Ishikawa (cell line): ENCODE measurements around the gene AGAP1.

ENCODE experiments used
- CREB1 ChIP-seq: IDR thresholded peaks from 2 replicates; pipeline ENCODE4 v1.6.1; 2012; ENCODE audit warnings: low read depth
- EGR1 ChIP-seq: IDR thresholded peaks from 2 replicates; pipeline ENCODE4 v1.6.1; 2012
- EP300 ChIP-seq: IDR thresholded peaks from 2 replicates; pipeline ENCODE4 v1.6.1; 2012; ENCODE audit warnings: borderline replicate concordance
- MAX ChIP-seq: IDR thresholded peaks from 2 replicates; pipeline ENCODE4 v1.6.1; 2012
- RAD21 ChIP-seq: IDR thresholded peaks from 2 replicates; pipeline ENCODE4 v1.6.1; 2012; ENCODE audit warnings: low read depth
- TAF1 ChIP-seq: IDR thresholded peaks from 2 replicates; pipeline ENCODE4 v1.6.1; 2012; ENCODE audit warnings: low read depth, mild to moderate bottlenecking
- TEAD4 ChIP-seq: IDR thresholded peaks from 2 replicates; pipeline ENCODE4 v1.6.1; 2012
- YY1 ChIP-seq: IDR thresholded peaks from 2 replicates; pipeline ENCODE4 v1.6.1; 2012; ENCODE audit warnings: low read depth

- TF ChIP-seq EGR1 (no peak), EP300 (no peak), CREB1 (no peak), YY1 (no peak), MAX (no peak), TAF1 (no peak), RAD21 (no peak), TEAD4 (no peak)
Observed at GRCh38 chr2:235606004-235606715, 112.3 kb downstream of the AGAP1 start.
